Sciatic nerve (tissue), 2 donors: Measurements from ENCODE around the gene NUDT5. TPM values are rescaled to one million over a fixed set of nuclear protein-coding genes. Genes with fewer than 3 reads are reported as not detected.
"Not testable (repeated sequence)": the region's sequence is repeated elsewhere in the genome, so short reads cannot be mapped to it uniquely, and the experiment has no call there.

Source experiments
- ATAC-seq: fragments of 200-7000 bp; cut with Tn5 transposase; one replicate; pipeline ENCODE4 v1.9.1; 2020; ENCODE audit warnings: mild to moderate bottlenecking, moderate library complexity
- DNase-seq: peaks from one replicate; pipeline ENCODE4 v3.0.0-alpha.2; 2020; ENCODE audit warnings: low spot score
- intact Hi-C: fragments of 100-400 bp; cut with DNase I; formaldehyde crosslinking; loops from one replicate; pipeline ENCODE4 v1.14.2; 2022
- total RNA-seq: library from RNA; stranded (reverse); fragmentation: NEBNext Ultra II Directional; extraction: Animal tissue kit (Norgen Biotek cat#: 25700); gene quantifications from one replicate; pipeline ENCODE4 v1.2.1, GENCODE V29; 2021
- donor health status: DM: no; HTN: no; CAD: no.
- donor health status: DM: no; HTN: no; CAD: no.

Gene NUDT5
- total RNA-seq = 36.2 TPM

- peak; percentile 89 for DNase-seq
- peak; percentile 98 for ATAC-seq
- intact Hi-C loops = no loop called here
Observed at GRCh38 chr10:12195603-12196506, at the start of gene NUDT5, which contains the start of gene CDC123. NUDT5 (minus strand) TSS chr10:12195891; CDS start chr10:12186291, 9,600 bp downstream. CDC123 (plus strand) TSS chr10:12196188; CDS start chr10:12196246, 58 bp downstream.

DNA sequence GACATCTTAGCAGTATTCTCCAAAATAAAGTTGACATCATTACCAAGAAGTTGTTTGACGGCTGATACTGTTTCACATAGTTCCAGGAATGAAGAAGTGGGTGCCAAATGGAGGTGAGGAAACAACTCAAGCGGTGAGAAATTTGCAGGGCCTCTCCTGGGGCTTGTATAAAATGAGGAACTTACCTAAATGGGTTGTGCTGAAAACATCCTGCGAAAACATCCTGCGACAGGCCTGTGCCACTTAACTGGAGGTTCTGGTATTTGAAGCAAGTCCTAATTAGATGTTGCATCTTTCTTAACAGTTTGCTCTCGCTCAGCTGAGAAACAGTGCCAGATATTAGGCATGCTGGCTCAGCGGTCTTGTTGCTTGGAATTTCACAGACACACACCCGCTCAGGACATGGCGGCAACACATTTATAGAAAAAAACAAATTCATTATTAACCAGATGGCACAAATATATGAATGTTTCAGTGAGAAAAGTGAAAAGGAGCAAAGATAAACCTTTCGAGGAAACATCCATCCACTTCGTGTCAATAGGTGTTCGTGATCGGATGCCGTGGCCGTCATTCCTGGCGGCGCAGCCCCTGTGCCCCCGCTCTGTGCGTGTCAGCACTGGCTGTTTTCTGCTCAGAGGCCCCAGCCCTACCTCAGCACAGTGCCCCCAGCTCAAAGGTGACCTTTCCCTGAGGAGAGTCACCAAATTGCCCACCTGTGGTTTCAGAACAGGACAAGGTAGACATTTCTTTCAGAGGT lies 48.4 kb upstream of the NUDT5 start:
- intact Hi-C loops = no loop called here
- DNase-seq (no peak), ATAC-seq (no peak)

DNA sequence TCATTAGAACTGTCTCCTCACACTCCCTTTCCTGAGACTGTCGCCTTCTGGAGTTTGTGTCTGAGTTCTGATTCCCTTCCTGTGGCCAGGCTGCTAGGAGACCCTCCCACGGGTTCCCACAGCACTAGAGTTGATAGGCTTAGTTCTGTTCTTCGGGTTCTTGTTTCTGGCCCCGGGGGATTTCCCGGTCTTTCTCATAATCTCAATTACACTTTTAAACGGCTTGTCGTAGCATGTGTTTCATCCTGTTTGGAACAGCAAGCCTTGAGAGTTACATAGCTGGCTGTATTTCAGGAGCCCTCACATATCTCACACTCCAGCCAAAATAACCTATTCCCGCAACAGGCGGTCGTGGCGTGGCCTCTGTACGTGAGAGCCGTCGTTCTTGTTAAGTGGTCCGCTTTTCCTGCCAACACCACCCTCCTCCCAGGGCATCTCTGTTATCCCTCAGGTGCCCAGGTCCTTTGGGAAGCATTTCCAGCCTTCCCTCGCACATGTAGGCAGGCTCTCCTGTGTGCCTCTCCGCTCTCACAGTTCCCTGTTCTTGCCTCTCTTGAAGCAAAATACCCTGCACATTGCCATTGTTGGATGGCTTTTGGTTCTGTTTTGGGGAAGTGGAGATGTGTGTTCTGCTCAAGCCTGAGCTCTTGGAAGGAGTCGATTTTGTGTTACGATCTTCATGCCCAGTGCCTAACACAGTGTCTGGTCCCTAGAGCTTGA lies 46.3 kb upstream of the NUDT5 start:
- intact Hi-C loops = no loop called here
- ATAC-seq (peak; percentile 49), DNase-seq (no peak)

DNA sequence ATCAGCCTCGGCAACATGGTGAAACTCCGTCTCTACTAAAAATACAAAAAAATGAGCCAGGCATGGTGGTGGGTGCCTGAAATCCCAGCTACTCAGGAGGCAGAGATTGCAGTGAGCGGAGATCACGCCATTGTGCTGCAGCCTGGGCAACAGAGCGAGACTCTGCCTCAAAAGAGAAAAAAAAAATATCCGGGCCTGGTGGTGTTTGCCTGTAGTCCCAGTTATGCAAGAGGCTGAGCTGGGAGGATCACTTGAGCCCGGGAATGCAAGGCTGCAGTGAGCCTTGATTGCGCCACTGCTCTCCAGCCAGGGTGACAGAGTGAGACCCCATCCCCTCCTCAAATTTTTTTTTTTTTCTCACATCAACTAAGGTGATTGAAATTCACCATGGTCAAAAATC lies 43.1 kb upstream of the NUDT5 start:
- ATAC-seq (no peak), DNase-seq (no peak)
- intact Hi-C loops = no loop called here

DNA sequence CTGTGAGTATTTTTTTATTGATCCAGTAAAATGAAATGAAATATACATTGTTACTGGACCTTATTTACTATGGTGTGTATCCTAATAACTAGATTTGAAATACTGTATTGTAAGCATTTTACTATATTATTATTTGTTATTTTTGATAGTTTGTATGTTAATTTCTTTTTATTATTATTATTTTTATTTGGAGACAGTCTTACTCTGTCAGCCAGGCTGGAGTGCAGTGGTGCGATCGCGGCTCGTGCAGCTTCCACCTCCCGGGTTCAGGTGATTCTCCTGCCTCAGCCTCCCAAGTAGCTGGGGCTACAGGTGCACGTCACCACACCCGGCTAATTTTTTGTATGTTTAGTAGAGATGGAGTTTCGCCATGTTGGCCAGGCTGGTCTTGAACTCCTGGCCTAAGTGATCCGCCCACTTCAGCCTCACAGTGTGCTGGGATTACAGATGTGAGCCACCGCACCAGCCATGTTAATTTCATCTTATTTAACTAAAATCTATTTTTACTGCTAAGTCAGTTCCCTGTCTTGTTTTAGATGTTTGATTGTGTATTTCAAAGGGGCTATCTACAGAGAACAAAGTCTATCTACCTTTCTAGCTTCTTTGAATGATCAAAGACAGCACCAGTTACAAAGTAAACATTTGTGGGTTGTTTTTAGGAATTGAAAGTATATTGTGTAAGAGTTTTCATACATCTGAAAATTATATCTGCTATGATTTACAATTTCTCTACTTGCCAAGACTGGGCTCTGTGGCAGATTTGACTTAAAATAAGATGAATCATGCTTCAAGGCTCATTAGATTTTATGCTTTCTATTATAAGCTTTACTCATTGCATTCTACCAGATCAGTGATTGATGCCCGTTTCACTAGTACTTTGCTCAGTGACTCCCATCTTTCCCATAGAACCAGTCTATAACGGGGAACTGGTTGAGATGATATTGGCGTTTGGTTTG lies 41.9 kb upstream of the NUDT5 start:
- DNase-seq = no peak
- intact Hi-C loops = no loop called here
- ATAC-seq = no peak

- no peak for DNase-seq
- ATAC-seq = no peak
- intact Hi-C loops = no loop called here
Observed at GRCh38 chr10:12235796-12236195, 40.1 kb upstream of the NUDT5 start.

DNA sequence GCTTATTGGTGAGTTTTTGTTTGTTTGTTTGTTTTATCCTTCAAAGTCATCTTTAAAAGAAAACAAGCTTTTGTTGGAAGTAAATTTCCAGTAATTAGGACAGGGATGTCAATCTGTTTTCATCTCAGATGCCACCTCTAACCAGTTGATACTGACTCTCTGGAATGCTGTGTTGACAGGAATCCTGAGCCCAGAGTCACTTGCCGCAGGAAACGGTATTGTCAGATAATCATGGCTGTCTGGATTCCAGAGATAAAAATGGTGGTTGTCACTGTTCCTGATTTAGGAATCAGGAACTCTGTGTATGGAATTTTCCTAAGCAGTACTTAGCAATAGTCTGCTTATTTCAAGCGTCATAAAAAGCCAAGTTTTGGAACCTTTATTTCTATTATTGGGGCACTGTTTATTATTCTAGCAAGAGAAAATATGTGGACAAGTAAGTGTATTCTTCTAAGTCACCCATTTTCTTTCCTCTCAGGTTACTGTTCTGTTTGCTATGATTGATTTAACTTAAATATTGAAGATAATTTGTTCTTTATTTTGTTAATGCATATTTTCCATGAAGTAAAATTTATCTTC lies 39.5 kb upstream of the NUDT5 start:
- no peak for ATAC-seq
- intact Hi-C loops = no loop called here
- DNase-seq = no peak

GRCh38 chr10:12234687-12235086 lies 39.0 kb upstream of the NUDT5 start:
- ATAC-seq, intact Hi-C loops, DNase-seq: not testable (repeated sequence)

DNA sequence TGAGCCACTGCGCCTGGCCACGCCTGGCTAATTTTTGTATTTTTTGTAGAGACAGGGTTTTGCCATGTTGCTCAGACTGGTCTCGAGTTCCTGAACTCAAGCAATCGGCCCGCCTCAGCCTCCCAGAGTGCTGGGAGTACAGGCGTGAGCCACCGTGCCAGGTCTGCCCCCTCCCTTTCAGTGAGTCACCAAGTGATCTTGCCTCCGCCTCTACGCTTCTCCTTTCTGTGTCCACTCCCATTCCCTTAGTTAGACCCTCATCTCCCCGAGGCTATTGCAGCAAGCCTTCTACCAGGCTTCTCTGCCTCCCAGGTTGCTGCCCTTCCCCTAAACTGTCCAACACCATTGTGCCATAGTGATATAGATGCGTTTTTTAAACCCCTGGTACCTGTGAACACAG lies 33.2 kb upstream of the NUDT5 start:
- no peak for ATAC-seq
- intact Hi-C loops = no loop called here
- no peak for DNase-seq

- ATAC-seq, DNase-seq, intact Hi-C loops: not testable (repeated sequence)
Observed at GRCh38 chr10:12226438-12226837, 30.7 kb upstream of the NUDT5 start.

DNA sequence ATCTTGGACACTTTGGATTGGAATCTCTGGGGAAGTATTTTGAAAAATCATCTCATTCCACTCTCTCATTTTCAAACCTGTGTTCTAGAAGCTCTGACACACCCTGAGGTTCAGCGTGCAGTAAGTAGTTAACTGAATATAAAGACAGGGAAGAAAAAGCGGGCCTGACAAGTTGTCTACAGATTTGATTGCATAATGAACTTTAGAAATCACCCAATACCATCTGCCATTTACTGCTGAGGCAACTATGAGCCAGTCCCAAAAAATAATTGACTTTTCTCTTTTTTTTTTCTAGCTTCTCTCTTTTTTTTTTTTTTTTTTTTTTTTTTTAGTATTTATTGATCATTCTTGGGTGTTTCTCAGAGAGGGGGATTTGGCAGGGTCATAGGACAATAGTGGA lies 29.8 kb upstream of the NUDT5 start:
- intact Hi-C loops = no loop called here
- DNase-seq (no peak), ATAC-seq (no peak)

DNA sequence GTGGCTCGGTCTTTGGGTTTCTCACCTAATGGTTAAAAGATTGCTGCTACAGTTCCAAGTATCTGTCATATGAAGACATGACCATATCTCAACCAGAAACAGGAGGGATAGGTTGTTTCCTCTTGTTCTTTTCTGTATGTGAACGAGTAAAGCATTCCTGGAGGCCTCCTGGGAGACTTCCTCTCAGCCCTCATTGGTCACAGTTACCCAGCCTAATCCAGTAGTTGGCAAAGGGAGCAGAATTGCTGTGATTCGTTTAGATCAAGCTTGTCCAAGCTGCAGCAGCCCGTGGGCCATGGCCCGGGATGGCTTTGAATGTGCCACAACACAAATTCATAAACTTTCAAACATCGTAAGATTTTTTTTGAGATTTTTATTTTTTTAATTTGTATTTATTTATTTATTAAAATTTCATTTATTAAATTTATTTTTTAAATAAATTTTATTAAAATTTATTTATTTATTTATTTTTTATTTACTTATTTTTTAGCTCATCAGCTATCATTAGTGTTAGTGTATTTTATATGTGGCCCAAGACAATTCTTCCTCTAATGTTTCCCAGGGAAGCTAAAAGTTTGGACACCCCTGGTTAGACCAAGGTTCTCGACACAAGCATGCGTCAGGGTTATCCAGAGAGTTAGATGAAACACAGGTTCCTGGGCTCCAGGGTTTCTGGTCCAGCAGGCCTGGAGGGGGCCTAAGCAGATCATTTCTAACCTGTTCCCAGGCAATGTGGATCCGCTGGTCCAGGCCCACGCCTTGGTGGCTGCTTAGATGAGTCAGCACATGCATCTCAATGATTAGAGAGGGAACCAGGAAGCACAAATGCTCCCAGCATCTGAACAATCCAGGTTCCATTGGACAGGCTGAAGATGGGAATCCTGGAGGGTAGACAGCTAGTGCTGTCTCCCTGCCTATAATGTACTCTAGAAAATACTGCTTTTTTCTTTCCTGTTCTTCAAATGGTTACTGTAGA lies 25.9 kb upstream of the NUDT5 start:
- intact Hi-C loops = no loop called here
- ATAC-seq = no peak
- DNase-seq = no peak

- ATAC-seq (no peak), DNase-seq (no peak)
- intact Hi-C loops = no loop called here
Observed at GRCh38 chr10:12218991-12219390, 23.3 kb upstream of the NUDT5 start.

- intact Hi-C loops = no loop called here
- no peak for DNase-seq
Observed at GRCh38 chr10:12214763-12215218, 19.1 kb upstream of the NUDT5 start.

GRCh38 chr10:12214093-12214492 lies 18.4 kb upstream of the NUDT5 start:
- intact Hi-C loops = no loop called here
- ATAC-seq (no peak), DNase-seq (no peak)

More at GRCh38 chr10:12214763-12215218, 19.1 kb upstream of the NUDT5 start:
- peak; percentile 66 for ATAC-seq

DNA sequence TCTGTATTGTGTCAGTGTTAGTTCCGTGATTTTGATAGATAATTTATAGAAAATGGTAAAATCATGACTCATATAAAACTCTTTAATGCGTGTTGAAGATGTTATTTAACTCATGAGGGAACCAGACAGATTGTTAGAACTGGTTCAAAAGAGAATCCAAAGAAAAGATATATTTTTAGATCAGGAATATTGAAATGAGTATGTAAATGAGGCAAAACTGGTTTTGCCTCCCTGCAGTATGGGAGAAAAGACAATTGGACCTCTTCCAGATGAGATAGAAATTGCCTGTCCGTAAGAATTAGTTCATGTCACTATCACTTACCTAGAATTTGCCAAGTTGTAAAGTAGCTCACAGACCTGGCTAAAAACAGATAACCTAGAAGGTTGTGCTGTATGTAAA lies 17.9 kb upstream of the NUDT5 start:
- intact Hi-C loops = no loop called here
- no peak for DNase-seq
- no peak for ATAC-seq

DNA sequence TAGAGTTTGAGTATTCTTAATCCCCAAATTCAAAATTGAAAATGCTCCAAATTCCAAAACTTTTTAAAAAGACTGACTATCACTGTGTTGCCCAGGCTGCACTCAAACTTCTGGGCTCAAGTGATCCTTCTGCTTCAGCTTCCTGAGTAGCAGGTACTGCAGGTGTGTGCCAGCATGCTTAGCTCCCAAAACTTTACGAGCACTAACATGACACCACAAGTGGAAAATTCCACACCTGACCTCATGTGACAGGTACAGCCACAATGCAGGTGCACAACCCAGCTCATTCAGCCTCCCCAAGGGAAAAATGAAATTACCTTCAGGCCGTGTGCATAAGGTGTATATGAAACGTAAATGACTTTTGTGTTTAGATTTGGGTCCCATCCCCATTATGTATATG lies 16.8 kb upstream of the NUDT5 start:
- ATAC-seq = no peak
- DNase-seq = no peak
- intact Hi-C loops = no loop called here
